Neural crest cell (in vitro differentiated cells): ENCODE results near the gene AMPD3. TPM values are rescaled to one million over a fixed set of nuclear protein-coding genes. Genes with fewer than 3 reads are reported as not detected.
A peak's percentile ranks its signal among the peaks of the same experiment; 100 is the strongest.

Experiments used
- DNase-seq: peaks from one replicate; pipeline ENCODE4 v3.0.0; 2021; ENCODE audit warnings: low read depth, mixed read lengths, low spot score
- H3K27ac Mint-ChIP-seq: one replicate; pipeline ENCODE4 v1.8.0; 2021; ENCODE audit warnings: mild to moderate bottlenecking, mixed read lengths; ENCODE audit not compliant: unreplicated experiment
- H3K27me3 Mint-ChIP-seq: 2 replicates; pipeline ENCODE4 v1.8.0; 2021; ENCODE audit warnings: low read depth, mild to moderate bottlenecking, mixed read lengths
- H3K36me3 Mint-ChIP-seq: 2 replicates; pipeline ENCODE4 v1.8.0; 2021; ENCODE audit warnings: low read depth, mild to moderate bottlenecking, mixed read lengths
- H3K4me1 Mint-ChIP-seq: 2 replicates; pipeline ENCODE4 v1.8.0; 2021; ENCODE audit warnings: mixed read lengths
- H3K4me3 Mint-ChIP-seq: one replicate; pipeline ENCODE4 v1.8.0; 2021; ENCODE audit warnings: mild to moderate bottlenecking, mixed read lengths
- H3K9me3 Mint-ChIP-seq: 2 replicates; pipeline ENCODE4 v1.8.0; 2021; ENCODE audit warnings: mixed read lengths
- CTCF ChIP-seq: fragments of 200-600 bp; sonication (generic); conservative IDR thresholded peaks from 2 replicates; pipeline ENCODE4 v1.5.0; 2021; ENCODE audit warnings: antibody characterized with exemption, mild to moderate bottlenecking
- total RNA-seq: library from RNA; stranded (reverse); gene quantifications from 2 replicates; pipeline ENCODE4 v1.2.1, GENCODE V29; 2021

The AMPD3 gene
- total RNA-seq, 1 donor from 2014 or later = 2.2 TPM

GRCh38 chr11:10438458-10438857 lies 16.6 kb upstream of the AMPD3 start:
- H3K4me3 Mint-ChIP-seq = no peak overlapping the region

GRCh38 chr11:10439351-10439750 lies 15.7 kb upstream of the AMPD3 start:
- Mint-ChIP-seq H3K27me3 (no peaks in the 10 kb centered on the region), H3K9me3 (no peaks in the 10 kb centered on the region), H3K27ac (no peak overlapping the region), H3K36me3 (no peaks in the 10 kb centered on the region), H3K4me3 (no peak overlapping the region), H3K4me1 (peaks cover 9% of the 10 kb centered on the region)
- DNase-seq = no peak
- TF ChIP-seq CTCF = no peak

More at GRCh38 chr11:10438458-10438857, 16.6 kb upstream of the AMPD3 start:
- Mint-ChIP-seq H3K27ac (no peak overlapping the region), H3K9me3 (no peaks in the 10 kb centered on the region), H3K36me3 (no peaks in the 10 kb centered on the region), H3K27me3 (no peaks in the 10 kb centered on the region), H3K4me1 (peaks cover 9% of the 10 kb centered on the region)
- no peak for DNase-seq
- no peak for TF ChIP-seq CTCF

- Mint-ChIP-seq H3K27me3 (no peaks in the 10 kb centered on the region), H3K9me3 (no peaks in the 10 kb centered on the region), H3K4me3 (no peak overlapping the region), H3K4me1 (peaks cover 9% of the 10 kb centered on the region), H3K27ac (no peak overlapping the region), H3K36me3 (no peaks in the 10 kb centered on the region)
- DNase-seq = no peak
- TF ChIP-seq CTCF = no peak
Observed at GRCh38 chr11:10439924-10440323, 15.1 kb upstream of the AMPD3 start.

GRCh38 chr11:10440401-10440800 lies 14.7 kb upstream of the AMPD3 start:
- no peak for TF ChIP-seq CTCF
- no peak overlapping the region for H3K4me3 Mint-ChIP-seq
- H3K36me3 Mint-ChIP-seq = no peaks in the 10 kb centered on the region
- no peaks in the 10 kb centered on the region for H3K9me3 Mint-ChIP-seq
- no peaks in the 10 kb centered on the region for H3K27me3 Mint-ChIP-seq
- DNase-seq = no peak
- H3K4me1 Mint-ChIP-seq = peaks cover 9% of the 10 kb centered on the region
- H3K27ac Mint-ChIP-seq = peak overlapping the region; percentile 1

GRCh38 chr11:10441091-10441490 lies 14.0 kb upstream of the AMPD3 start:
- no peak for DNase-seq
- H3K27me3 Mint-ChIP-seq = no peaks in the 10 kb centered on the region
- no peak overlapping the region for H3K27ac Mint-ChIP-seq
- H3K9me3 Mint-ChIP-seq = no peaks in the 10 kb centered on the region
- H3K36me3 Mint-ChIP-seq = no peaks in the 10 kb centered on the region
- H3K4me1 Mint-ChIP-seq = peaks cover 9% of the 10 kb centered on the region
- H3K4me3 Mint-ChIP-seq = no peak overlapping the region
- no peak for TF ChIP-seq CTCF
